Effector memory CD4-positive, alpha-beta T cell (primary cell): ENCODE results near the gene FUCA2.
"Not testable (repeated sequence)": the region's sequence is repeated elsewhere in the genome, so short reads cannot be mapped to it uniquely, and the experiment has no call there.

Source experiments
- DNase-seq, 3 donors: peaks; one replicate each; pipeline ENCODE4 v3.0.0-alpha.2; 2020
- H3K27ac ChIP-seq: 2 replicates; pipeline ENCODE4 v1.7.0; 2013; ENCODE audit warnings: mild to moderate bottlenecking, low read length, moderate library complexity; ENCODE audit not compliant: insufficient read depth, poor library complexity, severe bottlenecking
- H3K27me3 ChIP-seq: replicated peaks from 2 replicates; pipeline ENCODE4 v1.7.0; 2013; ENCODE audit warnings: mild to moderate bottlenecking, low read length; ENCODE audit not compliant: insufficient read depth, control insufficient read depth, poor library complexity, severe bottlenecking
- H3K36me3 ChIP-seq: 2 replicates; pipeline ENCODE4 v1.7.0; 2013; ENCODE audit warnings: mild to moderate bottlenecking, low read length, moderate library complexity; ENCODE audit not compliant: control insufficient read depth, insufficient read depth
- H3K4me1 ChIP-seq: 2 replicates; pipeline ENCODE4 v1.7.0; 2013; ENCODE audit warnings: low read length, mild to moderate bottlenecking; ENCODE audit not compliant: control insufficient read depth, insufficient read depth, poor library complexity, severe bottlenecking
- H3K4me3 ChIP-seq: 2 replicates; pipeline ENCODE4 v1.7.0; 2013; ENCODE audit warnings: low read length, low read depth, mild to moderate bottlenecking; ENCODE audit not compliant: insufficient read depth, poor library complexity, severe bottlenecking
- H3K9me3 ChIP-seq: 2 replicates; pipeline ENCODE4 v1.7.0; 2013; ENCODE audit warnings: mild to moderate bottlenecking, low read length, moderate library complexity; ENCODE audit not compliant: control insufficient read depth

FUCA2 gene

GRCh38 chr6:143449714-143450452 lies 61.6 kb downstream of the FUCA2 start:
- Histone ChIP-seq H3K27ac (peak overlapping the region; percentile 76), H3K27me3 (no peaks in the 10 kb centered on the region), H3K36me3 (no peaks in the 10 kb centered on the region), H3K4me1 (peaks cover 17% of the 10 kb centered on the region), H3K9me3 (no peaks in the 10 kb centered on the region), H3K4me3 (peak overlapping the region; percentile 69)
- DNase-seq: peak; percentile 28 to 41 (median 33)

- no peaks in the 10 kb centered on the region for H3K9me3 ChIP-seq
- H3K4me3 ChIP-seq: peak overlapping the region; percentile 69
- H3K27ac ChIP-seq: no peak overlapping the region
- peaks cover 17% of the 10 kb centered on the region for H3K4me1 ChIP-seq
- no peaks in the 10 kb centered on the region for H3K27me3 ChIP-seq
- DNase-seq: no peak
- no peaks in the 10 kb centered on the region for H3K36me3 ChIP-seq
Observed at GRCh38 chr6:143449082-143449713, 62.3 kb downstream of the FUCA2 start.

- H3K9me3 ChIP-seq, DNase-seq, H3K27ac ChIP-seq, H3K36me3 ChIP-seq, H3K27me3 ChIP-seq, H3K4me3 ChIP-seq: not testable (repeated sequence)
- peaks cover 17% of the 10 kb centered on the region for H3K4me1 ChIP-seq
Observed at GRCh38 chr6:143447865-143448264, 63.7 kb downstream of the FUCA2 start.
